Measurements from ENCODE around the gene FPGS.

DNA sequence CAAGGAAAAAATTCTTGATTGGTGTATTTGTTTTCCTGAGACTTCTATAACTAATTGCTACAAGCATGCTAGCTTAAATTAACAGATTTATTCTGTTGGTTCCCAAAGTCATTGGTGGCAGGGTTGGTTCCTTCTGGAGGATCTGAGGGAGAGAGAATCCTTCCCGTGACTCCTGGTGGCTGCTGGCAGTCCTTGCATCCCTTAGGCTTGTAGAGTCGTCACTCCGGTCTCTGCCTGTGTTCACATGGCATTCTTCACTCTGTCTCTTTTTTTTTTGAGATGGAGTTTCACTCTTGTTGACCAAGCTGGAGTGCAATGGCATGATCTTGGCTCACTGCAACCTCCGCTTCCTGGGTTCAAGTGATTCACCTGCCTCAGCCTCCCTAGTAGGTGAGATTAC is 11.6 kb upstream of the FPGS start:
- TF ChIP-seq, protein P1, sequence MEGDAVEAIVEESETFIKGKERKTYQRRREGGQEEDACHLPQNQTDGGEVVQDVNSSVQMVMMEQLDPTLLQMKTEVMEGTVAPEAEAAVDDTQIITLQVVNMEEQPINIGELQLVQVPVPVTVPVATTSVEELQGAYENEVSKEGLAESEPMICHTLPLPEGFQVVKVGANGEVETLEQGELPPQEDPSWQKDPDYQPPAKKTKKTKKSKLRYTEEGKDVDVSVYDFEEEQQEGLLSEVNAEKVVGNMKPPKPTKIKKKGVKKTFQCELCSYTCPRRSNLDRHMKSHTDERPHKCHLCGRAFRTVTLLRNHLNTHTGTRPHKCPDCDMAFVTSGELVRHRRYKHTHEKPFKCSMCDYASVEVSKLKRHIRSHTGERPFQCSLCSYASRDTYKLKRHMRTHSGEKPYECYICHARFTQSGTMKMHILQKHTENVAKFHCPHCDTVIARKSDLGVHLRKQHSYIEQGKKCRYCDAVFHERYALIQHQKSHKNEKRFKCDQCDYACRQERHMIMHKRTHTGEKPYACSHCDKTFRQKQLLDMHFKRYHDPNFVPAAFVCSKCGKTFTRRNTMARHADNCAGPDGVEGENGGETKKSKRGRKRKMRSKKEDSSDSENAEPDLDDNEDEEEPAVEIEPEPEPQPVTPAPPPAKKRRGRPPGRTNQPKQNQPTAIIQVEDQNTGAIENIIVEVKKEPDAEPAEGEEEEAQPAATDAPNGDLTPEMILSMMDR (IDR thresholded peaks at IDR 0.05; ENCODE audit: low read length): no peak
- TF ChIP-seq EZH2 (IDR thresholded peaks at IDR 0.05; ENCODE audit: borderline replicate concordance, low read length): no peak
